Measurements from ENCODE around the gene A4GALT. TPM values are rescaled to one million over a fixed set of nuclear protein-coding genes. Genes with fewer than 3 reads are reported as not detected.
A peak's percentile ranks its signal among the peaks of the same experiment; 100 is the strongest.

The A4GALT gene
- total RNA-seq, 1 experiment from 2014 or later = 22.1 TPM

DNA sequence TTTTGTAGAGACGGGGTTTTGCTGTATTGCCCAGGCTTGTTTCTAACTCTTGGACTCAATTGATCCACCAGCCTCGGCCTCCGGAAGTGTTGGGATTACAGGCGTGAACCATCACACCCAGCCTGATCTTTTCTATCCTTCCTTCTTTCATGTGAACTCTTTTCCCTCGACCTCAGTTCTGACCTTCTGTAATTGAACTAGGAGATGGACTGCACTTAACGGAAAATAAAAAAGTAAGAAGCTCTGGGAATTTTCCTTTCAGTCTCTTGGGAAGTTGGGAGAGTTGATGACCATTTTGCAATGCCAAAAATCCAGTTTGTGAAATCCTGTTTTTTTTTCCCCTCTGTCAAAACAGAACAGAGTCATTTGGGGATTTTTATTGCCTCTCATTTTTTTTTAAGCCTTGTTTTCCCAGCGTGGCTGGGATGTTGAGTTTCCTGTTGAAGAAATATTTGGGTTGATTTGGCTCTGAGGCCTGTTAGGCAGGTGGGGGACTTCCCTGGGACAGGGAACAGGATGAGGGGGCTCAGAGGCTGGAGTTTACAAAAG is 44.5 kb downstream of the A4GALT start:
- peaks cover 10% of the 10 kb centered on the region for H3K36me3 Mint-ChIP-seq
- H3K9me3 Mint-ChIP-seq = peaks cover 21% of the 10 kb centered on the region
- ChIA-PET CTCF (no interaction called here), POLR2A (no interaction called here)
- DNase-seq (ENCODE audit: low spot score) (no peak), ATAC-seq (no peak)
- H3K4me1 Mint-ChIP-seq = peaks cover 3% of the 10 kb centered on the region
- H3K27me3 Mint-ChIP-seq (ENCODE audit: low read depth) = 0 out of 2 replicates have a peak, but pooled peaks cover 6% of the 10 kb centered on the region
- no peak for TF ChIP-seq EMX1 (CRISPR knock-in tag; IDR thresholded peaks at IDR 0.05)
- TF ChIP-seq USF1 (CRISPR knock-in tag; IDR thresholded peaks at IDR 0.05) = no peak
- no peak for TF ChIP-seq CREB1 (CRISPR knock-in tag; IDR thresholded peaks at IDR 0.05)
- TF ChIP-seq NFYB (CRISPR knock-in tag; conservative IDR thresholded peaks at IDR 0.05; ENCODE audit: low read depth) = no peak
- TF ChIP-seq ZNF219 (CRISPR knock-in tag; IDR thresholded peaks at IDR 0.05; ENCODE audit: borderline replicate concordance) = no peak
- no peak for TF ChIP-seq ESRRA (CRISPR knock-in tag; IDR thresholded peaks at IDR 0.05; ENCODE audit: borderline replicate concordance)
- TF ChIP-seq NR3C1 (CRISPR knock-in tag; conservative IDR thresholded peaks at IDR 0.05; ENCODE audit: low read depth) = no peak
- TF ChIP-seq, protein P1, sequence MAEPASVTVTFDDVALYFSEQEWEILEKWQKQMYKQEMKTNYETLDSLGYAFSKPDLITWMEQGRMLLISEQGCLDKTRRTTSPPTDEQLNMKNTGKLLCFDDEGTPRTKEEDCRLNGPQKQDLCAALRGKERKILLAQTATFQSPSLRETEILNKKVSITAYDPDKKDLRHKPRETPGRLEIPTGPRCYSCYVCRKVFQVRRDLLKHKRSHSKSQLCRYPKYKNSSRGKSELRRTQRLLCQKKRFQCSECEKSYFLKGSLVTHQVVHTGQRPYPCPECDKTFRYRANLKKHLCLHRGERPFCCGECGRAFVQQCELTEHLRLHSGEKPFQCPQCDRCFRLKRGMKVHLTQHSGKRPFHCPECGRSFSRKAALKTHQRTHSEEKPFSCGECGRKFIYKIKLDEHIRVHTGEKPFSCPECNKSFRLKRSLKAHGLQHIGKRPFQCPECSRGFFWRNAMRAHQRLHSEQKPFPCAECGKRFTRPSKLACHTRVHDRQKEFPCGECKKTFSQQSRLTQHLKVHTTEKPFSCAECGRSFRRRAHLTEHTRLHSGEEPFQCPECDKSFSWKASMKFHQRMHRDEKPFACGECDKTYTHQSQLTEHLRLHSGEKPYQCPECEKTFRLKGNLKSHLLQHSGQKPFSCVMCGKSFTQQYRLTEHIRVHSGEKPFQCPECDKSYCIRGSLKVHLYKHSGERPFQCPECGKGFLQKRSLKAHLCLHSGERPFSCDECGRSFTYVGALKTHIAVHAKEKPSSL (CRISPR knock-in tag; conservative IDR thresholded peaks at IDR 0.05) = no peak
- H3K27ac Mint-ChIP-seq = peak overlapping the region; percentile 66; the same call in 1 of the 2 replicates
- H3K4me3 Mint-ChIP-seq = no peak overlapping the region

GRCh38 chr22:42673898-42674401 is 46.7 kb downstream of the A4GALT start:
- H3K27me3 Mint-ChIP-seq (ENCODE audit: low read depth) = peaks cover 6% of the 10 kb centered on the region; the same call in 1 of the 2 replicates
- H3K4me3 Mint-ChIP-seq = no peak overlapping the region
- H3K4me1 Mint-ChIP-seq = peaks cover 3% of the 10 kb centered on the region
- ChIA-PET POLR2A (no interaction called here), CTCF (interaction anchor here (0.9 kb wide), 1 partner anchor 377 kb away, joined by 3 read pairs; no protein-coding TSS in a partner anchor)
- H3K27ac Mint-ChIP-seq = no peak overlapping the region; the same call in 1 of the 2 replicates
- ATAC-seq = peak; percentile 67
- peaks cover 17% of the 10 kb centered on the region for H3K9me3 Mint-ChIP-seq
- peaks cover 10% of the 10 kb centered on the region for H3K36me3 Mint-ChIP-seq
- DNase-seq (ENCODE audit: low spot score) = no peak
- TF ChIP-seq ARID4B (CRISPR knock-in tag; IDR thresholded peaks at IDR 0.05; ENCODE audit: borderline replicate concordance) (no peak), NR1H2 (CRISPR knock-in tag; IDR thresholded peaks at IDR 0.05) (no peak), CREM (CRISPR knock-in tag; IDR thresholded peaks at IDR 0.05) (no peak), JAZF1 (CRISPR knock-in tag; IDR thresholded peaks at IDR 0.05) (no peak), ZNF416 (CRISPR knock-in tag; IDR thresholded peaks at IDR 0.05) (no peak), NFYB (CRISPR knock-in tag; conservative IDR thresholded peaks at IDR 0.05; ENCODE audit: low read depth) (no peak), RELA (CRISPR knock-in tag; IDR thresholded peaks at IDR 0.05; ENCODE audit: borderline replicate concordance) (no peak), ESRRA (CRISPR knock-in tag; IDR thresholded peaks at IDR 0.05; ENCODE audit: borderline replicate concordance) (no peak), TP53 (CRISPR knock-in tag; IDR thresholded peaks at IDR 0.05) (no peak)
- TF ChIP-seq, protein P2, sequence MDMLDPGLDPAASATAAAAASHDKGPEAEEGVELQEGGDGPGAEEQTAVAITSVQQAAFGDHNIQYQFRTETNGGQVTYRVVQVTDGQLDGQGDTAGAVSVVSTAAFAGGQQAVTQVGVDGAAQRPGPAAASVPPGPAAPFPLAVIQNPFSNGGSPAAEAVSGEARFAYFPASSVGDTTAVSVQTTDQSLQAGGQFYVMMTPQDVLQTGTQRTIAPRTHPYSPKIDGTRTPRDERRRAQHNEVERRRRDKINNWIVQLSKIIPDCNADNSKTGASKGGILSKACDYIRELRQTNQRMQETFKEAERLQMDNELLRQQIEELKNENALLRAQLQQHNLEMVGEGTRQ (CRISPR knock-in tag; IDR thresholded peaks at IDR 0.05) = no peak
- TF ChIP-seq, protein P1 (CRISPR knock-in tag; conservative IDR thresholded peaks at IDR 0.05) = no peak
- TF ChIP-seq, protein P3, sequence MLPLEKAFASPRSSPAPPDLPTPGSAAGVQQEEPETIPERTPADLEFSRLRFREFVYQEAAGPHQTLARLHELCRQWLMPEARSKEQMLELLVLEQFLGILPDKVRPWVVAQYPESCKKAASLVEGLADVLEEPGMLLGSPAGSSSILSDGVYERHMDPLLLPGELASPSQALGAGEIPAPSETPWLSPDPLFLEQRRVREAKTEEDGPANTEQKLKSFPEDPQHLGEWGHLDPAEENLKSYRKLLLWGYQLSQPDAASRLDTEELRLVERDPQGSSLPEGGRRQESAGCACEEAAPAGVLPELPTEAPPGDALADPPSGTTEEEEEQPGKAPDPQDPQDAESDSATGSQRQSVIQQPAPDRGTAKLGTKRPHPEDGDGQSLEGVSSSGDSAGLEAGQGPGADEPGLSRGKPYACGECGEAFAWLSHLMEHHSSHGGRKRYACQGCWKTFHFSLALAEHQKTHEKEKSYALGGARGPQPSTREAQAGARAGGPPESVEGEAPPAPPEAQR (CRISPR knock-in tag; IDR thresholded peaks at IDR 0.05) = no peak
- TF ChIP-seq, protein P4, sequence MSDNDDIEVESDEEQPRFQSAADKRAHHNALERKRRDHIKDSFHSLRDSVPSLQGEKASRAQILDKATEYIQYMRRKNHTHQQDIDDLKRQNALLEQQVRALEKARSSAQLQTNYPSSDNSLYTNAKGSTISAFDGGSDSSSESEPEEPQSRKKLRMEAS (CRISPR knock-in tag; IDR thresholded peaks at IDR 0.05) = no peak
- TF ChIP-seq, protein P5, sequence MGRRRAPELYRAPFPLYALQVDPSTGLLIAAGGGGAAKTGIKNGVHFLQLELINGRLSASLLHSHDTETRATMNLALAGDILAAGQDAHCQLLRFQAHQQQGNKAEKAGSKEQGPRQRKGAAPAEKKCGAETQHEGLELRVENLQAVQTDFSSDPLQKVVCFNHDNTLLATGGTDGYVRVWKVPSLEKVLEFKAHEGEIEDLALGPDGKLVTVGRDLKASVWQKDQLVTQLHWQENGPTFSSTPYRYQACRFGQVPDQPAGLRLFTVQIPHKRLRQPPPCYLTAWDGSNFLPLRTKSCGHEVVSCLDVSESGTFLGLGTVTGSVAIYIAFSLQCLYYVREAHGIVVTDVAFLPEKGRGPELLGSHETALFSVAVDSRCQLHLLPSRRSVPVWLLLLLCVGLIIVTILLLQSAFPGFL (CRISPR knock-in tag; IDR thresholded peaks at IDR 0.05; ENCODE audit: borderline replicate concordance) = no peak

All from WTC11 (cell line).